HG02798 (cell line): Measurements from ENCODE around the gene KRT31.
"Not testable (repeated sequence)": the region's sequence is repeated elsewhere in the genome, so short reads cannot be mapped to it uniquely, and the experiment has no call there.

Source experiments
- ATAC-seq: cut with Tn5 transposase; IDR thresholded peaks from one replicate; pipeline ENCODE4 v1.9.1; 2021; ENCODE audit warnings: mild to moderate bottlenecking; ENCODE audit not compliant: unreplicated experiment, poor library complexity

Gene KRT31

DNA sequence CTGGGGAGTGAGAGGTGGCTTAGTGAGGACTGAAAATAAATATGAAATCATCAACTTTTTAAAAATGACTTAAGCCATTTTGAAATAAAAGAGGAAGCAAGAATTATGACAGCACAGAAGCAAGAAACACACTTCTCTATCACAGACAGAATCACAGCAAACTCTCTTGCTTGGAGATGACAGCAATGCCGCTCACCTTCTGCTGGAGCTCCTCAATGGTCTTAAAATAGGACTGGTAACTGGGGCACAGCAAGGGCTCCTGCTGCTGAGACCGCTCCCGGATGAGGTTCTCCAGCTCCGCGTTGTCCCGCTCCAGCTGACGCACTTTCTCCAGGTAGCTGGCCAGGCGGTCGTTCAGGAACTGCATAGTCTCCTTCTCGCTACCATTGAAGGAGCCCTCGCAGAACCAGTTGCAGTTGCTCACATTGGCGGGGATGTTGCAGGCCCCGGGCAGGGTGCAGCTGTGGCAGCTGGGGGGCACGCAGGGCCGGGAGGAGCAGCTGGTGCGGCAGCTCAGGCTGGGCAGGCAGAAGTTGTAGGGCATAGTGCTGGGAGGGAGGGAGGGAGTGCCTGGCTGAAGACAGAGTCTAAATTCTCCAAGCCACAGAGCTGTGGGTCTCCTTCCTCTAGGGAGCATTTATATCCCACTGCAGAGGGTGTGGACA, at the start of gene KRT31:
TSS of gene KRT31 (minus strand) at position 613 of the 665 bp plus-strand sequence. CDS start at position 544, 69 bp downstream.
- ATAC-seq = no peak

DNA sequence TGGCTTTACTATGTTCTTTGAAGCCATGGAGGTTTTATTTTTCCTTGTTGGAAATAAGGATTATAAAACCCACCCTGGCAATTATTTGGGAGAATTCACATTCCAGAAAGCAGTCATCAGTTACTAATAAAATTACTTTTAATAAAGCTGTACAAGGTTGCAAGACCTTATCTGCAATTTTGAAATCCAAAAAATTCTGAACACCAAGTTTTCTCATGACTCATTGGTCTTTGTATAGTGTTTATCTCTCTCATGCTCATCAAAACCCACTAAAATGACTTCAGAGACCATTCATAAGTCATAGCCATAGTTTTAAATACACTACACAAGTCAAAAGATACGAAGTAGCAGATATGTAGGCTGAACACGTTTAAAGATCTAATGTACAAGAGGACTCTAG, 49.4 kb upstream of the KRT31 start:
- ATAC-seq = no peak

DNA sequence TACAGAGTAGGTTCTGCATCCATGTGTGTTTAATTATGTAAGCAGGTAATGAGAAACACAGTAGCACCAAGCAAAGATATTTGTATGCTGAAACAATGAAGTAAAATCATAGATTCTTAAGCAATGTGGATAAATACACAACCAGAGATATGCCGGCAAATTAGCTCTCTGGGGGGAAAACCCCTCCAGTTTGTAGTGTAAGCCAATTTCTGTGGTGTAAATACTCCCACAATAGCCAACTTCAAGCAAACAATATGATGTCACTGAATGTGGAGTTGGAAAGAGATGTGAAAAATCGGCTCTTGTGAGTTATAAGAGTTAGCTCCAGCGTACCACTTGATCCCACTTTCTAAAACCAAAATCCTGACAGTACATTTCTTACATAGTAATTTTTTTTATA, 47.2 kb upstream of the KRT31 start:
- ATAC-seq = no peak

DNA sequence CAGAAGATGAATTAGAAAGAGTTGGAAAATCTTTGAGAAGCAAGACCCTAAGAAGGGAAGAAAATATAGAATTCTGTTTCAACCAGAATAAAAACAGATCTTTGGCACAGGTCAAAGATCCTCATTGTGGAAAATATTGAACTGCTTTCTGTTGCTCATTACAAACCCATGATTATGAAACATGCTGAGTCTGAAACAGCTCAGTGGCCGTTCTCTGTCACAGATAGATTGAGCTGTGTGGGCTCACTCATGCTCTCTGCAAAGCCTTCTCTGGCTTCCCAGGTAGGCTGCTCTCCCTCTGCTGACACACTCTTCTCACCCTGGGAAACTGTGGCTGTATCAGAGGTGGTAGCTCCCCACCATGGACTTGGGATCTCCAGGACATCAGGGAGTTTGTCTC, 46.8 kb upstream of the KRT31 start:
- no peak for ATAC-seq

DNA sequence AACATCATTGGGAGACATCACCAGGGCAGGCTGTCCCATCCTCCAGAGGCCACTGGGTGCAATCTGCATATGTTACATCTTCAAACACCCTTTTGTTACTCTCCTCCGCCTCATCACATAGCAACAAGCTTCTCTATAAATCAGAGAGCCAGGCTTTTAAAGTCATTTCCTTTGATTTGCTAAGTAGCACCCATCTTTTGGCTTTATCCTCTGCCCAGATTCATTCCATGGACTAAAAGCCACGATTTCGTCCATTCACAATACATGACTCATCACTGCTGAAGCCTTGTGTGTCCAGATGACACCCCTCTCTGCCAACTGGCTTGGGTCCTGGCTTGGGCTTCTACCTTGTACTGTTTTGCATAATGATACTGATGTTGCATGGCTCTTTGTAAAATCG, 45.3 kb upstream of the KRT31 start:
- ATAC-seq = no peak

DNA sequence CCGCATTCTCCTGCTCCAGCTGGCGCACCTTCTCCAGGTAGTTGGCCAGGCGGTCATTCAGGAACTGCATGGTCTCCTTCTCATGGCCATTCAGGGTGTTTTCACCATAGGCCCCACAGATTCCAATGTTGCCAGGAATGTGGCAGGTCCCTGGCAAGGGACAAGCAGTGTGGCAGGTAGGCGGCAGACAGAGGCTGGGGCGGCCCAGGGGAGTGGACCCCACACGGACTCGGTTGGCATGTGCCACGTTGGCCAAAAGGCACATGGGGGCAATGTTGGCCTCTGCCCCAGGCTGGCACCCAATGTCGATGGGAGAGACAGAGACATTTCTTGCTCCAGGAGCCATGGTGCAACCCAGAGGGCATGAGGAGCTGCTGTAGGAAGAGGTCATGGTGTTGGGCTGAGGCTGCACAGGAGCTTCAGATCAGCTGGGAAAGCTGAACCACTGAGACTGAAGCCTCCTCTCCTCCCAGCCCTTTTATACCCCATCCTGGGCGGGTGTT, 43.2 kb upstream of the KRT31 start, which contains the start of gene KRT38:
TSS of gene KRT38 (minus strand) at position 453 of the 503 bp plus-strand sequence. CDS start at position 391, 62 bp downstream.
- no peak for ATAC-seq

DNA sequence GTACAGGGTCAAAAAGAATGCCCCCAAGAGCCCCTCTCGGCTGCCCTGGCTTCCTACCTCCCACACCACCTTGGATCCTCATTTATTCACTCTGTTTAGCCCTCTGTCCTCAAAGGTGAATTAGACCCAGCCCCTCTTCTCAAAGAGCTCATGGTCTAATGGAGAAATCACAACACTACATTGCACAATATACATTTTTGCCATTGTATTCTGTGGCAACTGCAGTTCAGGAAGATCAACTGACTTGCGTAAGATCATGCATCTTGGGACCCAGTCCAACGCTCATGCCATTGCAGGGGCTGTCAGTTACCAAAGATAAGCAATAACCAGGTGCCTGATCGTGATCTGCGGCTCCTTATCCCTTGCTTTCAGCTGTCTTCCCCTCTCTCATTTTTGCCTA, 42.0 kb upstream of the KRT31 start:
- ATAC-seq = no peak

DNA sequence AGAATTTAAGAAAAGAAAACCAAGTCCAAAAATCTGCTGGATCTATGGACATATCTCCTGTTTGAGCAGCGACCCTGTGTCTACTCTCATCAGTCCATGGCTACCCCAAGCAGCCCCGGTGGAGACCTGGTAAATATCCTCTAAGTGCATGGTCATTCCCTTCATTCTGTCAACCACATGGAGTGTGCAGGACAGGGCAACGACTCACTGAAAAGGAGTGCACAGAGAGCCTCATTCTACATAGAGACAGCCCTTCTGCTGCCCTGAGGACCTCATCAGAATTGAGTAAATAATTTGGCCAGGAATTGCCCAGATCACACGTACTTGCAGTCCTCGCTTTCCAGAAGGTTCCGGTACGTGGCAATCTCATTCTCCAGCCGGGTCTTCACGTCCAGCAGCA, 40.4 kb upstream of the KRT31 start:
- ATAC-seq = no peak

DNA sequence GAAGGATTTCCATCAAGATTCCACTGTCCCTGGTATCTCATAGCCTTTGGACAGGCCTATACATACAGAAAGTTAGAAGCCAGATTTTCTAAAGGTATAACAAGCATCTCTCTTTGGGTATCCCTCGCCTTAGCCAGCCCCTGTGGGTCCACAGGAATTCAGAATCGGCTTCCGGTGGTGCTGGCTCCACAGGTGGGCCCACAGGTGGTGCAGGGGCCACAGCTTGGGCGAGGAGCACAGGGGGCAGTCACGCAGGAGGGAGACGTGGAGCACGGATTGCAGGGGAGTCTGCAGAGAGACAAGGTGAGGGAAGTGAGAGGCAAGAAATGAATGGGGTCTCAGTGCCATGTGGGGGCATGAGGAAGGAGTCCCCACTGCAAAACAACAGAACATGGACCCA, 39.8 kb upstream of the KRT31 start:
- no peak for ATAC-seq

DNA sequence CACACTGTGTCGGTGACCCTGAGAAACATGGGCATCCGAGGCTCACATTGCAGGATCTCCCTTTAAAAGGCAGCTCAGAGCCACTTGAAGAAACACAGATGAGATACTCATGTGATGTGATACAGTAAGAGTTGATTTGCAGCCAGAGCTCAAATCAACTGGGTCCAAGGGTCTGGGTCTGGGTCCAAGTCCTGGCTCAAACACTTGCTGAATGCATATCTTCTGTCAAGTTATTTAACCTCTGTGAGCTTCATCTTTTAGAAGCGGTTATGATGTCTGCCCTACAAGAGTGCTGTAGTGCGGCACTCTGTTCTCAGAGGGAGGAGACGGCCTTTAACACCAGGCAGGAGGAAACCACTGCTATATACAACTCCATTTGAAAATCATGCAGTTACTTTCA, 37.0 kb upstream of the KRT31 start:
- ATAC-seq = no peak

DNA sequence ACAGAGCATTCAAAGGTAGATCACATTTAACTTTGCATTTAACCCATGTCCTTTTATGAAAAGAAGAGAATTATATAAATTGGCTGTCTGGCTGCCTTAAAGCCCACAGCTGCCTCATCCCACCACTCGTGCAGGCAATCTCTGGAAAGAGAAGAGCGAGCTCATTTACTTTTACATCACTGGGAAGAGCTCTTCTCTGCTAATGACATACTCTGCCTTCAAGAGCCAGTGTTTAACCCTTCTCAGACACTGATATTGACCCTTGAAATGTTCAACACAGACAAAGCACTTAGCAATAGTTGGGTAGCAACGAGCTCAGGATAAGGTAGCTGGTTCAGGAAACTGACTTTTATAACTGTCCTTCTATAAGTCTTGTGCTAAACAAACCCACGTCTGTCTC, 36.6 kb upstream of the KRT31 start:
- ATAC-seq = no peak

DNA sequence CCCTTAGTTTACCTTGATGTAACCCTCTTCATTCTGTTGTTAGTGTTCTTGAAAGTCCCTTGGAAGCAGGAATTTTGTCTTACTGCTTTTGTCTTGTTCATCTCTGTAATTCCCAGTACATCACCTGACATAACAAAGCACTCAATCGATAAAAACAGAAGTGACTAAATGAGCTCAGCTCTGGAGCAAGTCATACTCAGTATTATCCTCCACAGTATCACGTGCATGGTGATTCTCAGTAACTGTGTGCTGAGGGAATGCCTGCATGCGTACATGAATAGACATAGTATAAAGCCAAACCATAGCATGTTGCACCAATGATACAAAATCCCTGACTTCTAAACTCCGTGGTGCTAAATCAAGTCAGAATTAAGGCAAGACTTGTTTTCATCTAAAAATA, 36.2 kb upstream of the KRT31 start:
- ATAC-seq = no peak

DNA sequence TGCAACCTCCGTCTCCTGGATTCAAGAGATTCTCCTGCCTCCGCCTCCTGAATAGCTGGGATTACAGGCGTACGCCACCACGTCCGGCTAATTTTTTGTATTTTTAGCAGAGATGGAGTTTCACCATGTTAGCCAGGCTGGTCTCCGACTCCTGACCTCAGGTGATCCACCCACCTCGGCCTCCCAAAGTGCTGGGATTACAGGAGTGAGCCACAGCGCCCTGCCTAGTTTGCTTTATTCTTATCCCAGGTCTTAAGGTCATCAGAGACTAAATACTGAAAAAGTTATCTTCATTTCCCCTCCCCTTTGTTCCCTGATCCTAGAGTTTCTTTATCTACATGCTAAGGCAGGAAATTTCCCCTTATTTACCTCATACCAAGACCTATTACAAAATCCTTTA, 33.0 kb upstream of the KRT31 start:
- not testable (repeated sequence) for ATAC-seq

DNA sequence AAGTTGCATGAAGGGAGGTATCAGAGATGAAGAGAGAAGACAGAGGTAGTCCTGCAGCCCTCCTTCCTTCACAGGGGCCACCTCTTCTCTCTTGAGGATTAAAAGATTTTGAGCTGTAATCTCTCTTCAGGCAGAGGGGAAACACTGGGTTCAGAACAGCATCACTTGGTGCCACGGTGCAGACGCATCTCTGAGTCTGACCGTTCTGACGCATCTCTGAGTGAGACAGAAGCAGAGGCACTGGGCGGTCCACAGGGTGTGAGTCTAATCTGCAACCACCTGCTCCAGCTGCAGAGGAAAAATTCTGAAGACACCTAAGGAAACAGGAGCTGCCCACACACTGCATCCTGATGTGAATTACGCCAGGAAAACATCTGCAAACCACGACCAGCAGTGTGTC, 32.3 kb upstream of the KRT31 start:
- ATAC-seq = no peak

DNA sequence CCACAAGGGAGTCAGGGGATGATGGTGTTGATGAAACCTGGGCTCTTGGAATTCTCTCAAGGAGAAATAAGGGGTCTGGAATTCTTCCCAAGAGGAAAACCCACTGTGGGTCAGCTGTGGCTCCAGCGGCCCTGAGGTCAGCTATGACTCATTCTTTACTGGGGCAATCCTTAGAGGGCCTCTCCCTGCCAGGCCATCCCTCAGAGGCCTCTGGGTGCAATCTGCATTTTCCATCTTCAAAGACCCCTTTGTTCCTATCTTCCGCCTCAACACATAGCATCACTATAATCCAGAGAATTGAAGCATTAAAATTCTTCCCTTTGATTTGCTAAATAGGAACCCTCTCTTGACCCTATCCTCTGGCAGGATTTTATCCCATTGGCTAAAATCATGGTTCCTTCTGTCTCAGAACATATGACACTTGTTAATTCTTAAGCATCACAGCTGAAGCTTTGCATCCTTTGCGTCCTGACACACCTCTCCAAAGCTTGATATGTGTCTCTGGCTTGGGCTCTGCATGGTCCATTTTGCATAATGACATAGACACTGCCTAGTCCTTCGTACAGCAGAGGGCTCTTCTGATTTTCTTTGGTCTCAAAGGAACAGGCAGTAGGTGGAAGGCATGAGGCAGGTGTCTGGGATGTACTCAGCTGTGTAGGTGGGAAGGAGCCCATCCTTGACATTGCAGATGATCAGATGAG, 31.3 kb upstream of the KRT31 start:
- ATAC-seq = no peak

DNA sequence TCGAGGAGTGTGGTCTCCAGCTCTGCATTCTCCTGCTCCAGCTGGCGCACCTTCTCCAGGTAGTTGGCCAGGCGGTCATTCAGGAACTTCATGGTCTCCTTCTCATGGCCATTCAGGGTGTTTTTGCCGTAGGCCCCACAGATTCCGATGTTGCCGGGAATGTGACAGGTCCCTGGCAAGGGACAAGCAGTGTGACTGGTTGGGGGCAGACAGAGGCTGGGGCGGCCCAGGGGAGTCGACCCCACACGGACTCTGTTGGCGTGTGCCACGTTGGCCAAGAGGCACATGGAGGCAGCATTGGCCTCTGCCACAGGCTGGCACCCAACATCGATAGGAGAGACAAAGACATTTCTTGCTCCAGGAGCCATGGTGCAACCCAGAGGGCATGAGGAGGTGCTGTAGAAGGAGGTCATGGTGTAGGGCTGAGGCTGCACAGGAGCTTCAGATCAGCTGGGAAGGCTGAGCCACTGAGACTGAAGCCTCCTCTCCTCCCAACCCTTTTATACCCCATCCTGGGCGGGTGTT, 26.8 kb upstream of the KRT31 start, which contains the start of gene KRT37:
TSS of gene KRT37 (minus strand) at position 475 of the 525 bp plus-strand sequence. CDS start at position 413, 62 bp downstream.
- ATAC-seq = no peak

DNA sequence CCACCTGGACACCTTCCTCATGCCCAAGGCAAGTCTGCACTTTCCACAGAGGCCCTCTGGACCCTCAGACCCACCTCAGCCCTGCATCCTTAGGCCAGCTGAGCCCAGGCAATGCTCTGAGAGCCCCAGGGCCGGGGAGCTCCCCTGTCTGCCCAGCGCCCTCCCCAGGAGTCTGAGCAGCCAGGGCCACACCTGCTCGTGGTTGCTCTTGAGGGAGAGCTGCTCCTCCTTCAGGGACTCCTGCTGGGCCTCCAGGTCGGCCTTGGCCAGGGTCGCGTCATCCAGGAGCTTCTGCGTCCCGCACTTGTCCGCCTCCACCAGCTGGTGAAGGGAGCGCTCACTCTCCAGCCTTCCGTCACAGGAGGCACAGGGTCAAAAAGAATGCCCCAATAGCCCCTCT, 25.2 kb upstream of the KRT31 start:
- ATAC-seq = not testable (repeated sequence)

DNA sequence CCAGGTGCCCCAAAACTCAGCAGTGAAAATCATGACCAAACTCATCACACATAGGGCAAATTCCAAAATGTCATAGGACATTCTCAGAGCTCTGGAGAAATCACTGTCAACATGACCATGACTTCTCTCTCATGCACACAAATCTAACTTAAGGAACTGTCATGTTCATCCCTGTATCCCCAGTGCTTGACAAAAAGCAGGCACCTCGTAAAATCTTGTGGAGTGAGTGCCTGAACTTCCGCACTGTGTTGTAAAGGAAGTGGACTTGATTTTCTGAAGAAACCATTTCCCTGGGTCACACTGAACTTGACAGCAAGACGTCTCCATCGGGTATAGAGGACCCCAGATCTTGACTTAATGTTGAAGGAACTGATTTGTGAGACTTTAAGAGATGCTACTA, 24.2 kb upstream of the KRT31 start:
- no peak for ATAC-seq

DNA sequence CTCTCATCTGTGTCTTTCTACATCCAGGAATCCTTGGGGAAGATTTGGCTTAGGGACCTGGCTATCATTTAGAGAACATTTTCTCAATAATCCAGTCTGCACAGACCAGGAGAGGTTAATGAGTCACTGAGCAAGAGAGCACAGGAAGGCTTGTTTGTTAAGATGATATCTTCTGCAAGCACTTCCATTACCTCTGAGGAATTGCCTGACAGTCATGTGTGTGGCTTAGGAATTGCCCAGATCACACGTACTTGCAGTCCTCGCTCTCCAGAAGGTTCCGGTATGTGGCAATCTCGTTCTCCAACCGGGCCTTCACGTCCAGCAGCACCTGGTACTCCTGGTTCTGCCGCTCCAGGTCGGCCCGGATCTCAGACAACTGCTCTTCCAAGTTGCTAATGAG, 23.7 kb upstream of the KRT31 start:
- no peak for ATAC-seq

DNA sequence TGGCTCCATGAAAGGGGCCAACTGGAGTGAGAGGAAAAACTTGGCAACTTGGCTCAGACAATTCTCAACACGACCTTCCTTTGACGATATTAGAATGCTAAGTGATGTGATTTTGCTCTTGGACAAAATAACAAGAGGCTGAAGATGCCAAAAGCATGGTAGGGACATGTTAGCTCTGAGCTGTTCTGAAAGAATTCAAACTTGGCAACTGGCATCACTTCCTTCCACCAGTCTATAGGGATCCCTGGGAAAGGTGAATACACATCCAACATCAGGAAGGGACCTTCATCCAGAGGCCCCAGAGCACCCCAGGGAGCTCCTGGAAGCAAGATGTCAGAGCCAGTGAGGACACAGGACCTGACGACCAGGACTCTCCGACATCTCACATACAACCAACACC, 22.7 kb upstream of the KRT31 start:
- no peak for ATAC-seq

DNA sequence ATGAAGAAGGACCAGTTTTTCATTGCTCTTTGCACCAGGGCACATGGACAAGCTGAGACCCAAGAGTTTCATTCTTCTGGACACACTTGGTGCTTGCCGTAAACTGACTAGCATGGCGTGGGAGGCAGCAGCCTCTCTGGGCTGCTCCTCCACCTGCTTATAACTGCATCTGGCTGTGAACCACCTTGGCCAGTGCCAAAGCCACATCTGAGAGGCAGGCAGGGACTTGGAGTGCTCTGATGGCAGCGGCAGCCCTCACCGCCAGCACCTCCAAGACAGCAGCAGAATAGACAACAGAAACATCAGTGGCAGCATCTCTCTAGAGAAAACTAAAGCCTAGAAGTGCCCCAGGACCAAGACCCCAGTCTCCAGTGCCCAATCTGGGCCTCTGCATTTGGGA, 22.3 kb upstream of the KRT31 start:
- no peak for ATAC-seq
